Epithelial cell of prostate (primary cell): ENCODE results near the gene ZNF33A.
"Not testable (repeated sequence)": the region's sequence is repeated elsewhere in the genome, so short reads cannot be mapped to it uniquely, and the experiment has no call there.

Experiments used
- DNase-seq: peaks from one replicate; pipeline ENCODE4 v3.0.0-alpha.2; 2011; ENCODE audit warnings: low read depth, low spot score
- H3K27ac ChIP-seq: fragments of 450-650 bp; 2 replicates; pipeline ENCODE4 v1.5.1; 2017; ENCODE audit warnings: mild to moderate bottlenecking

The ZNF33A gene

GRCh38 chr10:38010119-38010903 is at the start of gene ZNF33A:
TSS of gene ZNF33A (plus strand) at chr10:38010675. CDS start at chr10:38012342, 1,667 bp downstream.
- DNase-seq, result peak; percentile 82
- peak within 1 kb of the TSS; percentile 97 for H3K27ac ChIP-seq

- DNase-seq, result no peak
- no peak overlapping the region for H3K27ac ChIP-seq
These were observed 45.5 kb upstream of the ZNF33A start for GRCh38 chr10:37965006-37965405.

GRCh38 chr10:37972396-37972795 is 38.1 kb upstream of the ZNF33A start:
- no peak for DNase-seq
- H3K27ac ChIP-seq, result no peak overlapping the region

GRCh38 chr10:37975401-37975991 is 35.0 kb upstream of the ZNF33A start:
- DNase-seq, result no peak
- peak overlapping the region; percentile 71 for H3K27ac ChIP-seq

GRCh38 chr10:37976091-37976879 is 34.2 kb upstream of the ZNF33A start, which contains the start of gene ZNF25:
TSS of gene ZNF25 (minus strand) at chr10:37976647. CDS start at chr10:37971722, 4,925 bp downstream.
- peak; percentile 87 for DNase-seq
- H3K27ac ChIP-seq, result peak within 1 kb of the TSS; percentile 71

GRCh38 chr10:37976880-37977203 is 33.6 kb upstream of the ZNF33A start:
- H3K27ac ChIP-seq, result no peak overlapping the region

GRCh38 chr10:37991655-37992054 is 18.8 kb upstream of the ZNF33A start:
- no peak for DNase-seq

More at GRCh38 chr10:37976880-37977203, 33.6 kb upstream of the ZNF33A start:
- no peak for DNase-seq

GRCh38 chr10:37992083-37992482 is 18.4 kb upstream of the ZNF33A start:
- DNase-seq, result no peak
- H3K27ac ChIP-seq, result no peak overlapping the region

More at GRCh38 chr10:37991655-37992054, 18.8 kb upstream of the ZNF33A start:
- no peak overlapping the region for H3K27ac ChIP-seq

GRCh38 chr10:37998920-37999319 is 11.6 kb upstream of the ZNF33A start:
- not testable (repeated sequence) for DNase-seq, H3K27ac ChIP-seq

- not testable (repeated sequence) for H3K27ac ChIP-seq, DNase-seq
These were observed 10.0 kb upstream of the ZNF33A start for GRCh38 chr10:38000474-38000873.

- DNase-seq, result no peak
- no peak overlapping the region for H3K27ac ChIP-seq
These were observed 7.4 kb upstream of the ZNF33A start for GRCh38 chr10:38003026-38003425.

GRCh38 chr10:38003588-38003987 is 6.9 kb upstream of the ZNF33A start:
- DNase-seq, result no peak
- no peak overlapping the region for H3K27ac ChIP-seq

GRCh38 chr10:38007551-38007950 is 2.9 kb upstream of the ZNF33A start:
- no peak for DNase-seq
- peak overlapping the region; percentile 57 for H3K27ac ChIP-seq

- peak overlapping the region; percentile 57 for H3K27ac ChIP-seq
- DNase-seq, result peak; percentile 83
These were observed 2.5 kb upstream of the ZNF33A start for GRCh38 chr10:38007991-38008390.

- DNase-seq, result no peak
These were observed 5.9 kb downstream of the ZNF33A start for GRCh38 chr10:38016354-38016753.

GRCh38 chr10:38019124-38019523 is 8.6 kb downstream of the ZNF33A start:
- DNase-seq, H3K27ac ChIP-seq: not testable (repeated sequence)

More at GRCh38 chr10:38016354-38016753, 5.9 kb downstream of the ZNF33A start:
- no peak overlapping the region for H3K27ac ChIP-seq

- no peak for DNase-seq
- H3K27ac ChIP-seq, result no peak overlapping the region
These were observed 14.8 kb downstream of the ZNF33A start for GRCh38 chr10:38025283-38025682.

GRCh38 chr10:38027986-38028385 is 17.5 kb downstream of the ZNF33A start:
- DNase-seq, result no peak
- H3K27ac ChIP-seq, result peak overlapping the region; percentile 38

GRCh38 chr10:38032886-38033285 is 22.4 kb downstream of the ZNF33A start:
- no peak for DNase-seq

GRCh38 chr10:38038107-38038931 is 27.8 kb downstream of the ZNF33A start:
- no peak for DNase-seq
- H3K27ac ChIP-seq, result no peak overlapping the region

More at GRCh38 chr10:38032886-38033285, 22.4 kb downstream of the ZNF33A start:
- H3K27ac ChIP-seq, result no peak overlapping the region
